GM12878 (cell line): ENCODE data around the gene CDC37. TPM values are rescaled to one million over a fixed set of nuclear protein-coding genes. Genes with fewer than 3 reads are reported as not detected.

Source experiments
- ATF2 ChIP-seq: IDR thresholded peaks from 2 replicates; pipeline ENCODE4 v1.6.1; 2012; ENCODE audit warnings: low read length, inconsistent platforms
- ATF7 ChIP-seq: fragments of 450-650 bp; IDR thresholded peaks from 2 replicates; pipeline ENCODE4 v1.6.1; 2016; ENCODE audit warnings: low read depth, mild to moderate bottlenecking
- CBFB ChIP-seq: IDR thresholded peaks from 2 replicates; pipeline ENCODE4 v1.6.1; 2016; ENCODE audit warnings: antibody characterized with exemption, low read depth
- CUX1 ChIP-seq: IDR thresholded peaks from 2 replicates; pipeline ENCODE4 v1.6.1; 2012; ENCODE audit warnings: improper control_type of control experiment, low read depth, low read length; ENCODE audit not compliant: insufficient replicate concordance
- DPF2 ChIP-seq: fragments of 450-650 bp; IDR thresholded peaks from 2 replicates; pipeline ENCODE4 v1.6.1; 2017; ENCODE audit warnings: mild to moderate bottlenecking
- E2F8 ChIP-seq: fragments of 450-650 bp; IDR thresholded peaks from 2 replicates; pipeline ENCODE4 v1.6.1; 2018; ENCODE audit warnings: mild to moderate bottlenecking, low read depth, moderate library complexity; ENCODE audit not compliant: partially characterized antibody
- HDAC6 ChIP-seq: fragments of 200-600 bp; sonication (generic); IDR thresholded peaks from one replicate; pipeline ENCODE4 v1.8.0; 2017; ENCODE audit warnings: antibody characterized with exemption; ENCODE audit not compliant: unreplicated experiment
- IRF4 ChIP-seq: IDR thresholded peaks from 2 replicates; pipeline ENCODE4 v1.6.1; 2011; ENCODE audit warnings: low read depth, low read length
- MAX ChIP-seq: IDR thresholded peaks from 2 replicates; pipeline ENCODE4 v1.6.1; 2012; ENCODE audit warnings: low read depth, low read length, improper control_type of control experiment
- MEF2B ChIP-seq: fragments of 450-650 bp; IDR thresholded peaks from 2 replicates; pipeline ENCODE4 v1.6.1; 2018; ENCODE audit warnings: mild to moderate bottlenecking, moderate library complexity; ENCODE audit not compliant: partially characterized antibody, poor library complexity, severe bottlenecking
- MYC ChIP-seq: IDR thresholded peaks from 2 replicates; pipeline ENCODE4 v1.6.1; 2011; ENCODE audit warnings: mild to moderate bottlenecking, low read length, moderate library complexity, inconsistent platforms; ENCODE audit not compliant: insufficient read depth, insufficient replicate concordance, insufficient read length, severe bottlenecking
- NR2C1 ChIP-seq: fragments of 450-650 bp; IDR thresholded peaks from 2 replicates; pipeline ENCODE4 v1.6.1; 2017; ENCODE audit warnings: antibody characterized with exemption, mild to moderate bottlenecking, moderate library complexity
- PML ChIP-seq: IDR thresholded peaks from 2 replicates; pipeline ENCODE4 v1.6.1; 2012; ENCODE audit warnings: low read length, inconsistent platforms
- RAD21 ChIP-seq: IDR thresholded peaks from 2 replicates; pipeline ENCODE4 v1.6.1; 2011; ENCODE audit warnings: mild to moderate bottlenecking, low read depth, low read length, moderate library complexity; ENCODE audit not compliant: insufficient read depth
- RAD51 ChIP-seq: fragments of 450-650 bp; IDR thresholded peaks from 2 replicates; pipeline ENCODE4 v1.6.1; 2016; ENCODE audit warnings: moderate library complexity, mild to moderate bottlenecking, inconsistent platforms
- RELA ChIP-seq: fragments of 450-650 bp; IDR thresholded peaks from 2 replicates; pipeline ENCODE4 v1.8.0; 2014; ENCODE audit warnings: borderline replicate concordance; ENCODE audit not compliant: partially characterized antibody
- SREBF1 ChIP-seq: IDR thresholded peaks from 2 replicates; pipeline ENCODE4 v1.6.1; 2012; ENCODE audit warnings: mild to moderate bottlenecking, low read length
- STAT1 ChIP-seq: fragments of 450-650 bp; conservative IDR thresholded peaks from 2 replicates; pipeline ENCODE4 v1.6.1; 2014; ENCODE audit warnings: antibody characterized with exemption, mild to moderate bottlenecking
- TCF3 ChIP-seq: IDR thresholded peaks from 2 replicates; pipeline ENCODE4 v1.6.1; 2012; ENCODE audit warnings: low read depth, mild to moderate bottlenecking, low read length, borderline replicate concordance; ENCODE audit not compliant: insufficient read depth
- YY1 ChIP-seq: IDR thresholded peaks from 2 replicates; pipeline ENCODE4 v1.6.1; 2011; ENCODE audit warnings: low read depth, mild to moderate bottlenecking, low read length
- ZNF274 ChIP-seq: IDR thresholded peaks from one replicate; pipeline ENCODE4 v1.8.0; 2011; ENCODE audit not compliant: insufficient read length, insufficient read depth
- polyA plus RNA-seq, 11 experiments: library from polyadenylated mRNA; depleted of rRNA in 4 of 11; unstranded in 6 of 11; stranded (reverse) in 5 of 11; fragments of >200 nt; fragmentation: Nextera tagmentation in 4 of 11; fragmentation: Illumina TruSeq in 1 of 11; extraction: Ambion mirVana in 4 of 11; extraction: Trizol in 1 of 11; gene quantifications; 1 replicate in 1 of 11; 2 replicates in 10 of 11; pipeline versions ENCODE4 v1.2.1 to v1.2.3, GENCODE V29; 2011 to 2016; ENCODE audit warnings: inconsistent platforms in 2 of 11, missing spikeins in 2 of 11, low read depth in 1 of 11
- total RNA-seq, 4 experiments: library from RNA; depleted of rRNA in 3 of 4; stranded (reverse); fragments of >200 nt in 3 of 4; fragmentation: Illumina TruSeq in 1 of 4; extraction: Trizol in 1 of 4; gene quantifications; 2 replicates each; pipeline versions ENCODE4 v1.2.1 to v1.2.3, GENCODE V29; 2013 to 2021

CDC37 gene
- total and polyA plus RNA-seq, 10 of the 15 experiments (the other 5 are each of a cell fraction or from before 2014, with no cell fraction given): 4.7 to 265 (median 176) TPM

GRCh38 chr19:10380313-10381102, 22.8 kb downstream of the CDC37 start, which contains the start of gene TYK2 (continued):
- TF ChIP-seq RAD51 (no peak), RAD21 (no peak), IRF4 (no peak), DPF2 (peak; percentile 62), PML (peak; percentile 85; the same call in 1 of the 2 replicates), STAT1 (no peak), E2F8 (peak; percentile 81), YY1 (peak; percentile 83), MEF2B (peak; percentile 19), RELA (peak; percentile 95), TCF3 (peak; percentile 72), MYC (peak; percentile 34), ZNF274 (no peak), SREBF1 (no peak), CBFB (peak; percentile 37; the same call in 1 of the 2 replicates), ATF2 (no peak), HDAC6 (no peak), MAX (peak; percentile 73), NR2C1 (0 out of 2 replicates have a peak, but pooled peaks have one; percentile 33), ATF7 (peak; percentile 78), CUX1 (no peak)
